Ovary (tissue), 9 donors: Measurements from ENCODE around the gene DHX32. TPM values are rescaled to one million over a fixed set of nuclear protein-coding genes. Genes with fewer than 3 reads are reported as not detected.

Experiments used
- DNase-seq, 5 donors: peaks; one replicate each; pipeline ENCODE4 v3.0.0-alpha.2; 2019 to 2020
- H3K27ac ChIP-seq, 2 donors: fragments of 200-600 bp; one replicate each; pipeline versions ENCODE4 v1.5.1 to v1.8.0; 2019 to 2022
- H3K27me3 ChIP-seq: fragments of 200-600 bp; one replicate; pipeline ENCODE4 v1.8.0; 2022
- H3K36me3 ChIP-seq: fragments of 200-600 bp; sonication (generic); one replicate; pipeline ENCODE4 v1.5.1; 2019
- H3K4me1 ChIP-seq: one replicate; pipeline ENCODE4 v1.8.1; 2013; ENCODE audit warnings: mild to moderate bottlenecking, moderate library complexity; ENCODE audit not compliant: insufficient read depth
- H3K4me3 ChIP-seq: fragments of 200-600 bp; sonication (generic); one replicate; pipeline ENCODE4 v1.5.1; 2017
- H3K9me3 ChIP-seq, 2 donors: fragments of 200-600 bp in 1 of 2; sonication (generic) in 1 of 2; one replicate each; pipeline versions ENCODE4 v1.5.1 to v1.8.1; 2013 to 2019; ENCODE audit warnings: mild to moderate bottlenecking in 1 of 2, moderate library complexity in 1 of 2
- POLR2A ChIP-seq: fragments of 450-650 bp; IDR thresholded peaks from one replicate; pipeline ENCODE4 v1.6.1; 2017; ENCODE audit warnings: antibody characterized with exemption, mild to moderate bottlenecking, moderate library complexity
- WGBS, 3 donors: extraction: QIAGEN DNeasy Blood & Tissue Kit in 1 of 3; methylation state at CpG; one replicate each; pipeline versions ENCODE4 v1.1.5 to v1.1.7; 2013 to 2017; 5-methylcytosine and 5-hydroxymethylcytosine counted together
- intact Hi-C, 4 donors: fragments of 100-400 bp; cut with DNase I; formaldehyde crosslinking; loops; one replicate each; pipeline versions ENCODE4 v1.11.0 to v1.15.1; 2022 to 2023
- microRNA counts: library from miRNA; unstranded; fragments of <30 nt; microRNA quantifications from one replicate; lab custom pipeline; 2016
- microRNA-seq, 3 donors: library from miRNA; unstranded; fragments of <30 nt; microRNA quantifications; one replicate each; pipeline versions ENCODE4 to v1.2.0, GENCODE V29; 2019 to 2020
- polyA plus RNA-seq, 2 donors: library from polyadenylated mRNA; stranded (reverse); fragments of 200-250 nt in 1 of 2; fragments of 350-450 nt in 1 of 2; fragmentation: Illumina TruSeq in 1 of 2; extraction: RNeasy Lipid Tissue Mini Kit (QIAGEN cat#74804) in 1 of 2; gene quantifications; one replicate each; pipeline ENCODE4 v1.2.3, GENCODE V29; 2013 to 2014
- small RNA-seq: library from RNA; depleted of rRNA; stranded (forward); fragments of <200 nt; gene quantifications from one replicate; pipeline ENCODE3, GENCODE V24; 2016
- total RNA-seq, 7 donors: library from RNA; depleted of rRNA in 2 of 7; stranded (reverse); fragments of >200 nt in 2 of 7; fragmentation: NEBNext Ultra II Directional in 3 of 7; extraction: Animal tissue kit (Norgen Biotek cat#: 25700) in 3 of 7; gene quantifications; one replicate each; pipeline versions ENCODE4 v1.1.0 to v1.2.4, GENCODE V29; 2016 to 2023
- donor health status: DM: no; HTN: no; CAD: no; lungs with moderate emphysema.
- donor health status: DM: no; HTN: no; CAD: no.
- donor health status: Bipolar disorder and iron deficiency.
- donor health status: DM: yes; HTN: yes; CAD: no.
- donor health status: DM: no; HTN: no; CAD: no.
- donor health status: DM: yes; HTN: yes; CAD: no.

The DHX32 gene
- total and polyA plus RNA-seq, 9 donors = 17.1 to 36.5 (median 32.6) TPM

GRCh38 chr10:125788156-125789034 is 92.7 kb downstream of the DHX32 start:
- WGBS, 3 donors = 86 to 91% (median 89%) methylated on average over 14 to 17 of the region's 17 CpGs
- intact Hi-C loops = no loop called here

More at GRCh38 chr10:125788156-125789034, 92.7 kb downstream of the DHX32 start:
- H3K4me1 ChIP-seq = no peaks in the 10 kb centered on the region
- peak in 1 of 5 donors; percentile 5 for DNase-seq
- H3K27ac ChIP-seq = no peak overlapping the region
- H3K36me3 ChIP-seq = no peaks in the 10 kb centered on the region
- H3K4me3 ChIP-seq = no peak overlapping the region
- TF ChIP-seq POLR2A = no peak
- H3K9me3 ChIP-seq = no peaks in the 10 kb centered on the region
- H3K27me3 ChIP-seq = no peaks in the 10 kb centered on the region

MicroRNA genes within 50 kb of the gene (microRNA counts, 767-probe panel; counts per million panel counts)
- microRNA hsa-miR-4484 (lab: Ali Mortazavi, UCI) = 530 counts per million, percentile 78 among the panel's probes with 10 or more counts

Small RNA genes lying within 50 kb of the gene (microRNA-seq; reads per million reads assigned to microRNA genes)
- 0 to 0.47 (median 0.18) reads per million in 3 donors for gene MIR4484

Small RNA genes lying within 50 kb of the gene (small RNA-seq; reads per million reads assigned to genes)
- not detected for gene MIR4484
- not detected for gene RF00017
- gene RNU2-42P = not detected

Other genes with a start within 250 kb of the DHX32 start
- not detected for gene TEX36, start 198.1 kb downstream of the DHX32 start, total RNA-seq
- not detected for gene TEX36, start 198.1 kb downstream of the DHX32 start, polyA plus RNA-seq
- 10 to 100 TPM; 18.5 to 29.0 (median 23.8) TPM for gene EDRF1, start 161.6 kb downstream of the DHX32 start, total RNA-seq
- 10 to 100 TPM; 17.0 to 17.3 TPM for gene EDRF1, start 161.6 kb downstream of the DHX32 start, polyA plus RNA-seq
- 1 to 10 TPM in 4 of 7 donors, under 1 TPM in 3; 0.11 to 1.6 (median 1.2) TPM for gene MMP21, start 105.5 kb downstream of the DHX32 start, total RNA-seq
- gene MMP21, start 105.5 kb downstream of the DHX32 start, polyA plus RNA-seq = under 1 TPM; 0.56 to 1.00 TPM
- gene UROS, start 58.0 kb downstream of the DHX32 start, total RNA-seq = 10 to 100 TPM; 18.5 to 39.6 (median 28.6) TPM
- gene UROS, start 58.0 kb downstream of the DHX32 start, polyA plus RNA-seq = 10 to 100 TPM; 23.7 to 82.5 TPM
- gene BCCIP, start 57.7 kb downstream of the DHX32 start, total RNA-seq = 10 to 100 TPM; 29.9 to 60.6 (median 48.4) TPM
- 10 to 100 TPM; 40.5 to 50.2 TPM for gene BCCIP, start 57.7 kb downstream of the DHX32 start, polyA plus RNA-seq
- gene FANK1, start 15.3 kb upstream of the DHX32 start, total RNA-seq = 10 to 100 TPM in 1 of 7 donors, 1 to 10 TPM in 6; 4.9 to 27.0 (median 6.1) TPM
- 1 to 10 TPM; 5.3 to 5.4 TPM for gene FANK1, start 15.3 kb upstream of the DHX32 start, polyA plus RNA-seq